ENCODE measurements around the gene FAAP20.

- TF ChIP-seq POLR2A (IDR thresholded peaks at IDR 0.05), result no peak
- TF ChIP-seq, protein P1, sequence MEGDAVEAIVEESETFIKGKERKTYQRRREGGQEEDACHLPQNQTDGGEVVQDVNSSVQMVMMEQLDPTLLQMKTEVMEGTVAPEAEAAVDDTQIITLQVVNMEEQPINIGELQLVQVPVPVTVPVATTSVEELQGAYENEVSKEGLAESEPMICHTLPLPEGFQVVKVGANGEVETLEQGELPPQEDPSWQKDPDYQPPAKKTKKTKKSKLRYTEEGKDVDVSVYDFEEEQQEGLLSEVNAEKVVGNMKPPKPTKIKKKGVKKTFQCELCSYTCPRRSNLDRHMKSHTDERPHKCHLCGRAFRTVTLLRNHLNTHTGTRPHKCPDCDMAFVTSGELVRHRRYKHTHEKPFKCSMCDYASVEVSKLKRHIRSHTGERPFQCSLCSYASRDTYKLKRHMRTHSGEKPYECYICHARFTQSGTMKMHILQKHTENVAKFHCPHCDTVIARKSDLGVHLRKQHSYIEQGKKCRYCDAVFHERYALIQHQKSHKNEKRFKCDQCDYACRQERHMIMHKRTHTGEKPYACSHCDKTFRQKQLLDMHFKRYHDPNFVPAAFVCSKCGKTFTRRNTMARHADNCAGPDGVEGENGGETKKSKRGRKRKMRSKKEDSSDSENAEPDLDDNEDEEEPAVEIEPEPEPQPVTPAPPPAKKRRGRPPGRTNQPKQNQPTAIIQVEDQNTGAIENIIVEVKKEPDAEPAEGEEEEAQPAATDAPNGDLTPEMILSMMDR (IDR thresholded peaks at IDR 0.05), result no peak
Observed at GRCh38 chr1:2156866-2157265, 37.7 kb downstream of the FAAP20 start.

Data from sigmoid colon (tissue), 3 donors.